Activated CD4-positive, CD25-positive, alpha-beta regulatory T cell (primary cell): Measurements from ENCODE around the gene YPEL2.
"Not testable (repeated sequence)": the region's sequence is repeated elsewhere in the genome, so short reads cannot be mapped to it uniquely, and the experiment has no call there.

ENCODE experiments used
- DNase-seq, 4 experiments: peaks; one replicate each; lab custom pipeline; 2025; lab: John Stamatoyannopoulos, UW

YPEL2 gene

GRCh38 chr17:59377410-59377809 is 46.0 kb downstream of the YPEL2 start:
- no peak for DNase-seq

- DNase-seq, result no peak
Measured at GRCh38 chr17:59378675-59379074, 47.2 kb downstream of the YPEL2 start.

GRCh38 chr17:59380474-59380873 is 49.0 kb downstream of the YPEL2 start:
- DNase-seq, result no peak

- DNase-seq, result no peak
Measured at GRCh38 chr17:59381716-59382570, 50.5 kb downstream of the YPEL2 start.

- no peak for DNase-seq
Measured at GRCh38 chr17:59383893-59384292, 52.4 kb downstream of the YPEL2 start.

GRCh38 chr17:59387351-59388068 is 56.1 kb downstream of the YPEL2 start:
- no peak for DNase-seq

- no peak for DNase-seq
Measured at GRCh38 chr17:59388069-59388556, 56.7 kb downstream of the YPEL2 start.

GRCh38 chr17:59389066-59389465 is 57.6 kb downstream of the YPEL2 start:
- no peak for DNase-seq

GRCh38 chr17:59391021-59391420 is 59.6 kb downstream of the YPEL2 start:
- DNase-seq, result no peak

GRCh38 chr17:59392973-59393679 is 61.7 kb downstream of the YPEL2 start:
- no peak for DNase-seq

- DNase-seq, result not testable (repeated sequence)
Measured at GRCh38 chr17:59393742-59394410, 62.4 kb downstream of the YPEL2 start.

GRCh38 chr17:59396134-59396826 is 64.8 kb downstream of the YPEL2 start:
- no peak for DNase-seq

- no peak for DNase-seq
Measured at GRCh38 chr17:59397316-59398073, 66.0 kb downstream of the YPEL2 start.

GRCh38 chr17:59399914-59400313 is 68.5 kb downstream of the YPEL2 start:
- DNase-seq, result no peak

GRCh38 chr17:59400858-59401257 is 69.4 kb downstream of the YPEL2 start:
- DNase-seq, result no peak

GRCh38 chr17:59401274-59401673 is 69.8 kb downstream of the YPEL2 start:
- DNase-seq, result no peak

- no peak for DNase-seq
Measured at GRCh38 chr17:59401725-59402124, 70.3 kb downstream of the YPEL2 start.

- DNase-seq, result no peak
Measured at GRCh38 chr17:59402760-59403159, 71.3 kb downstream of the YPEL2 start.

GRCh38 chr17:59404471-59404870 is 73.0 kb downstream of the YPEL2 start:
- no peak for DNase-seq

- DNase-seq, result no peak
Measured at GRCh38 chr17:59405944-59406705, 74.7 kb downstream of the YPEL2 start.
